ENCODE results near the gene SLC46A3.

- TF ChIP-seq CTCF (IDR thresholded peaks at IDR 0.05; ENCODE audit: insufficient read depth, low read length) (no peak), POLR2AphosphoS5 (IDR thresholded peaks at IDR 0.05; ENCODE audit: low read depth) (no peak)
- TF ChIP-seq, protein P1, sequence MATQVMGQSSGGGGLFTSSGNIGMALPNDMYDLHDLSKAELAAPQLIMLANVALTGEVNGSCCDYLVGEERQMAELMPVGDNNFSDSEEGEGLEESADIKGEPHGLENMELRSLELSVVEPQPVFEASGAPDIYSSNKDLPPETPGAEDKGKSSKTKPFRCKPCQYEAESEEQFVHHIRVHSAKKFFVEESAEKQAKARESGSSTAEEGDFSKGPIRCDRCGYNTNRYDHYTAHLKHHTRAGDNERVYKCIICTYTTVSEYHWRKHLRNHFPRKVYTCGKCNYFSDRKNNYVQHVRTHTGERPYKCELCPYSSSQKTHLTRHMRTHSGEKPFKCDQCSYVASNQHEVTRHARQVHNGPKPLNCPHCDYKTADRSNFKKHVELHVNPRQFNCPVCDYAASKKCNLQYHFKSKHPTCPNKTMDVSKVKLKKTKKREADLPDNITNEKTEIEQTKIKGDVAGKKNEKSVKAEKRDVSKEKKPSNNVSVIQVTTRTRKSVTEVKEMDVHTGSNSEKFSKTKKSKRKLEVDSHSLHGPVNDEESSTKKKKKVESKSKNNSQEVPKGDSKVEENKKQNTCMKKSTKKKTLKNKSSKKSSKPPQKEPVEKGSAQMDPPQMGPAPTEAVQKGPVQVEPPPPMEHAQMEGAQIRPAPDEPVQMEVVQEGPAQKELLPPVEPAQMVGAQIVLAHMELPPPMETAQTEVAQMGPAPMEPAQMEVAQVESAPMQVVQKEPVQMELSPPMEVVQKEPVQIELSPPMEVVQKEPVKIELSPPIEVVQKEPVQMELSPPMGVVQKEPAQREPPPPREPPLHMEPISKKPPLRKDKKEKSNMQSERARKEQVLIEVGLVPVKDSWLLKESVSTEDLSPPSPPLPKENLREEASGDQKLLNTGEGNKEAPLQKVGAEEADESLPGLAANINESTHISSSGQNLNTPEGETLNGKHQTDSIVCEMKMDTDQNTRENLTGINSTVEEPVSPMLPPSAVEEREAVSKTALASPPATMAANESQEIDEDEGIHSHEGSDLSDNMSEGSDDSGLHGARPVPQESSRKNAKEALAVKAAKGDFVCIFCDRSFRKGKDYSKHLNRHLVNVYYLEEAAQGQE (IDR thresholded peaks at IDR 0.05; ENCODE audit: insufficient replicate concordance, low read depth): no peak
Observed at GRCh38 chr13:28719227-28720055, 671 bp upstream of the SLC46A3 start.

All from HL-60 (cell line).